HS-5 (cell line): ENCODE data around the gene MORN5.

Experiments
- DNase-seq: peaks from one replicate; pipeline ENCODE4 v3.0.0-alpha.2; 2012; ENCODE audit warnings: low read depth

Gene MORN5

GRCh38 chr9:122143876-122144405 is 15.8 kb upstream of the MORN5 start:
- no peak for DNase-seq

GRCh38 chr9:122144836-122145591 is 14.7 kb upstream of the MORN5 start:
- no peak for DNase-seq

GRCh38 chr9:122145592-122145863 is 14.2 kb upstream of the MORN5 start:
- DNase-seq, result no peak

- no peak for DNase-seq
Measured at GRCh38 chr9:122151267-122151828, 8.4 kb upstream of the MORN5 start.

GRCh38 chr9:122155796-122156195 is 3.9 kb upstream of the MORN5 start:
- DNase-seq, result no peak

- no peak for DNase-seq
Measured at GRCh38 chr9:122158202-122158601, 1.5 kb upstream of the MORN5 start.

- DNase-seq, result no peak
Measured at GRCh38 chr9:122159925-122160246, 178 bp downstream of the MORN5 start.

- DNase-seq, result no peak
Measured at GRCh38 chr9:122162415-122162814, 2.7 kb downstream of the MORN5 start.

GRCh38 chr9:122164286-122164685 is 4.6 kb downstream of the MORN5 start:
- DNase-seq, result no peak

- DNase-seq, result no peak
Measured at GRCh38 chr9:122168356-122168755, 8.6 kb downstream of the MORN5 start.

- no peak for DNase-seq
Measured at GRCh38 chr9:122172131-122172530, 12.4 kb downstream of the MORN5 start.

GRCh38 chr9:122173670-122174069 is 14.0 kb downstream of the MORN5 start:
- no peak for DNase-seq

GRCh38 chr9:122176916-122177315 is 17.2 kb downstream of the MORN5 start:
- DNase-seq, result no peak

GRCh38 chr9:122179054-122179689 is 19.5 kb downstream of the MORN5 start:
- no peak for DNase-seq

GRCh38 chr9:122179690-122180074 is 20.0 kb downstream of the MORN5 start:
- no peak for DNase-seq

GRCh38 chr9:122180633-122181032 is 20.9 kb downstream of the MORN5 start:
- DNase-seq, result peak; percentile 39

GRCh38 chr9:122183501-122183900 is 23.8 kb downstream of the MORN5 start:
- DNase-seq, result no peak

GRCh38 chr9:122184551-122184950 is 24.8 kb downstream of the MORN5 start:
- no peak for DNase-seq

- no peak for DNase-seq
Measured at GRCh38 chr9:122186301-122186700, 26.6 kb downstream of the MORN5 start.

GRCh38 chr9:122186777-122187470 is 27.2 kb downstream of the MORN5 start:
- DNase-seq, result no peak

- DNase-seq, result no peak
Measured at GRCh38 chr9:122188369-122188768, 28.7 kb downstream of the MORN5 start.

GRCh38 chr9:122190597-122191381 is 31.1 kb downstream of the MORN5 start:
- no peak for DNase-seq
